ENCODE measurements around the gene NCAM1.

- TF ChIP-seq CTCF (IDR thresholded peaks at IDR 0.05; ENCODE audit: insufficient read depth, low read length) (no peak), SPI1 (IDR thresholded peaks at IDR 0.05; ENCODE audit: borderline replicate concordance, low read depth) (no peak), POLR2AphosphoS5 (IDR thresholded peaks at IDR 0.05; ENCODE audit: low read depth) (no peak)
Measured at GRCh38 chr11:113255096-113255495, 293.9 kb downstream of the NCAM1 start.

Data from HL-60 (cell line).